GM15510 (cell line): ENCODE results near the gene SPON1.

Source experiments
- POLR2A ChIP-seq: IDR thresholded peaks from 3 replicates; pipeline ENCODE4 v1.6.1; 2011; ENCODE audit warnings: borderline replicate concordance; ENCODE audit not compliant: insufficient read length; ENCODE audit errors: extremely low read depth

The SPON1 gene

GRCh38 chr11:14081581-14082231, 119.2 kb downstream of the SPON1 start:
- TF ChIP-seq POLR2A: no peak

GRCh38 chr11:14082338-14082737, 119.8 kb downstream of the SPON1 start:
- TF ChIP-seq POLR2A: no peak

- TF ChIP-seq POLR2A: no peak
These were observed 127.4 kb downstream of the SPON1 start for GRCh38 chr11:14089690-14090462.

- TF ChIP-seq POLR2A: no peak
These were observed 130.5 kb downstream of the SPON1 start for GRCh38 chr11:14093065-14093464.

- TF ChIP-seq POLR2A: no peak
These were observed 132.0 kb downstream of the SPON1 start for GRCh38 chr11:14094481-14095037.

GRCh38 chr11:14095882-14096281, 133.4 kb downstream of the SPON1 start:
- TF ChIP-seq POLR2A: no peak

GRCh38 chr11:14096606-14097005, 134.1 kb downstream of the SPON1 start:
- TF ChIP-seq POLR2A: no peak

GRCh38 chr11:14101388-14101787, 138.9 kb downstream of the SPON1 start:
- TF ChIP-seq POLR2A: no peak

GRCh38 chr11:14102766-14103165, 140.2 kb downstream of the SPON1 start:
- no peak for TF ChIP-seq POLR2A

GRCh38 chr11:14105446-14105845, 142.9 kb downstream of the SPON1 start:
- TF ChIP-seq POLR2A: no peak

- TF ChIP-seq POLR2A: no peak
These were observed 144.0 kb downstream of the SPON1 start for GRCh38 chr11:14106303-14107049.

- TF ChIP-seq POLR2A: no peak
These were observed 144.5 kb downstream of the SPON1 start for GRCh38 chr11:14107050-14107430.

GRCh38 chr11:14109742-14110141, 147.2 kb downstream of the SPON1 start:
- TF ChIP-seq POLR2A: no peak

GRCh38 chr11:14110629-14111028, 148.1 kb downstream of the SPON1 start:
- TF ChIP-seq POLR2A: no peak

- TF ChIP-seq POLR2A: no peak
These were observed 149.0 kb downstream of the SPON1 start for GRCh38 chr11:14111496-14111895.
